Body of pancreas (tissue), 4 donors: Measurements from ENCODE around the gene WNT3. TPM values are rescaled to one million over a fixed set of nuclear protein-coding genes. Genes with fewer than 3 reads are reported as not detected.

ENCODE experiments used
- ATAC-seq: fragments of 150-250 bp; one replicate; pipeline ENCODE4 v1.9.1; 2016
- DNase-seq, 4 donors: peaks; one replicate each; pipeline ENCODE4 v3.0.0-alpha.2; 2019
- H3K27ac ChIP-seq, 4 donors: fragments of 200-600 bp; sonication (generic); 1 replicate in 3 of 4; 2 replicates in 1 of 4; pipeline versions ENCODE4 v1.5.1 to v1.6.1; 2016 to 2019; ENCODE audit warnings: mild to moderate bottlenecking in 1 of 4, mixed read lengths in 1 of 4, moderate library complexity in 1 of 4
- H3K27me3 ChIP-seq, 2 donors: fragments of 200-600 bp; sonication (generic); one replicate each; pipeline ENCODE4 v1.6.0; 2016; ENCODE audit warnings: mild to moderate bottlenecking in 1 of 2
- H3K36me3 ChIP-seq, 2 donors: fragments of 200-600 bp; sonication (generic); replicated peaks in 1 of 2; 2 replicates each; pipeline ENCODE4 v1.5.1; 2016; ENCODE audit warnings: low read depth in 2 of 2; ENCODE audit not compliant: insufficient read depth in 1 of 2
- H3K4me1 ChIP-seq: fragments of 200-600 bp; sonication (generic); one replicate; pipeline ENCODE4 v1.6.0; 2016
- H3K4me3 ChIP-seq, 2 donors: fragments of 200-600 bp; sonication (generic); 1 replicate in 1 of 2; 2 replicates in 1 of 2; pipeline ENCODE4 v1.5.1; 2016 to 2019
- H3K9me3 ChIP-seq, 3 donors: fragments of 200-600 bp; sonication (generic); 1 replicate in 2 of 3; 2 replicates in 1 of 3; pipeline ENCODE4 v1.5.1; 2016
- POLR2A ChIP-seq, 3 donors: fragments of 450-650 bp; IDR thresholded peaks; one replicate each; pipeline ENCODE4 v1.6.1; 2016; ENCODE audit warnings: antibody characterized with exemption in 3 of 3, mild to moderate bottlenecking in 2 of 3
- WGBS, 2 donors: methylation state at CpG; one replicate each; pipeline ENCODE4 v1.1.5; 2017; 5-methylcytosine and 5-hydroxymethylcytosine counted together
- intact Hi-C: fragments of 100-400 bp; cut with DNase I; formaldehyde crosslinking; loops from one replicate; pipeline ENCODE4 v1.15.1; 2023
- total RNA-seq, 2 donors: library from RNA; depleted of rRNA; stranded (reverse); fragments of >200 nt; gene quantifications; one replicate each; pipeline ENCODE4 v1.1.0, GENCODE V29; 2016
- TF ChIP-seq, protein P1 (sequence below), 7 experiments: fragments of 450-650 bp in 4 of 7; fragments of 200-600 bp in 3 of 7; sonication (generic) in 3 of 7; IDR thresholded peaks; one replicate each; pipeline ENCODE4 v1.5.1; 2016 to 2019; ENCODE audit warnings: antibody characterized with exemption in 7 of 7

WNT3 gene
- total RNA-seq, 2 donors from 2014 or later, result 0.26 to 1.6 TPM

DNA sequence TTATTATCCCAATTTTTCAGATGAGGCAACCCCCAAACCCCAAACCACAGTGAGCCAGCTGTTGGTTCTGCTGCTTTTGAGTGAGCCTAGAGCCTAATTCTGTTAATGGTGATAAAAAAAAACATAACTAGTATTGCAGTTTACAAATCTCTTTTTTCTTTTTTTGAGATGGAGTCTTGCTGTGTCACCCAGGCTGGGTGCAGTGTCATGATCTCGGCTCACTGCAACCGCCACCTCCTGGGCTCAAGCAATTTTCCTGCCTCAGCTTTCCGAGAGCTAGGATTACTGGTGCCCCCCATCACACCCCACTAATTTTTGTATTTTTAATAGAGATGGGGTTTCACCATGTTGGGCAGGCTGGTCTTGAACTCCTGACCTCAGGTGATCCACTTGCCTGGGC is 36.0 kb upstream of the WNT3 start:
- WGBS, 2 donors, result 93 to 96% methylated on average over 3 of the region's 3 CpGs
- ATAC-seq, result no peak
- Histone ChIP-seq H3K36me3 (no peaks in the 10 kb centered on the region), H3K9me3 (no peaks in the 10 kb centered on the region), H3K27ac (no peak overlapping the region), H3K4me1 (peaks cover 12% of the 10 kb centered on the region), H3K4me3 (no peak overlapping the region), H3K27me3 (no peaks in the 10 kb centered on the region)
- TF ChIP-seq, protein P1, sequence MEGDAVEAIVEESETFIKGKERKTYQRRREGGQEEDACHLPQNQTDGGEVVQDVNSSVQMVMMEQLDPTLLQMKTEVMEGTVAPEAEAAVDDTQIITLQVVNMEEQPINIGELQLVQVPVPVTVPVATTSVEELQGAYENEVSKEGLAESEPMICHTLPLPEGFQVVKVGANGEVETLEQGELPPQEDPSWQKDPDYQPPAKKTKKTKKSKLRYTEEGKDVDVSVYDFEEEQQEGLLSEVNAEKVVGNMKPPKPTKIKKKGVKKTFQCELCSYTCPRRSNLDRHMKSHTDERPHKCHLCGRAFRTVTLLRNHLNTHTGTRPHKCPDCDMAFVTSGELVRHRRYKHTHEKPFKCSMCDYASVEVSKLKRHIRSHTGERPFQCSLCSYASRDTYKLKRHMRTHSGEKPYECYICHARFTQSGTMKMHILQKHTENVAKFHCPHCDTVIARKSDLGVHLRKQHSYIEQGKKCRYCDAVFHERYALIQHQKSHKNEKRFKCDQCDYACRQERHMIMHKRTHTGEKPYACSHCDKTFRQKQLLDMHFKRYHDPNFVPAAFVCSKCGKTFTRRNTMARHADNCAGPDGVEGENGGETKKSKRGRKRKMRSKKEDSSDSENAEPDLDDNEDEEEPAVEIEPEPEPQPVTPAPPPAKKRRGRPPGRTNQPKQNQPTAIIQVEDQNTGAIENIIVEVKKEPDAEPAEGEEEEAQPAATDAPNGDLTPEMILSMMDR (IDR thresholded peaks at IDR 0.05), result no peak
- no peak for TF ChIP-seq POLR2A (IDR thresholded peaks at IDR 0.05)
- no peak for DNase-seq
- intact Hi-C loops, result no loop called here

DNA sequence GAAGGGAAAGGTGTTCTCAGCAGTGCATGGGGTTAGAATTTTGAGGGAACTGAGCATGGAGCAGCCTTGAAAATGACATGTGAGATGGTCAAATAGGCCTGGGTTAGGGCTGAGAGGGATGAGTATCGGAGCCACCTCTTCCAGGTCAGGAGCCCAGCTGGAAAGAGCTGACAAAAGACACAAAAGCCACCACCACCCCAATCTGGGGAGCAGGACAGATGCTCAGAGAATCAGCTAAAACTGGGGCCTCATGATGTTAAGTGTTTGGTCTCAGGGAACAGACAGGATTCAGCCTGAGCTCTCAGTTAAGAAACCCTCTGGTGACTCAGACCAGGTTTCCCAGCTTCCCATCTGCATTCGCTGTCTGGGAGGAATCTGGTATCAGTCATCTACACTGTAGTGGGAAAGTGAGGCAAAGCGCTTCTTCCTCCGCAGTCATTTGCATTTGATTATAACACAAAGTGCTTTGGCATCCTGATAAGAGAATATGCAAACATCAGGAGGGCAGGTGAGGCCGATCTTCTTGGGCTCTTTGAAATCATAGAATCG is 35.5 kb upstream of the WNT3 start:
- no peak overlapping the region for H3K4me3 ChIP-seq
- H3K36me3 ChIP-seq, result no peaks in the 10 kb centered on the region
- intact Hi-C loops, result no loop called here
- no peak overlapping the region for H3K27ac ChIP-seq
- TF ChIP-seq POLR2A (IDR thresholded peaks at IDR 0.05), result no peak
- TF ChIP-seq, protein P1 (IDR thresholded peaks at IDR 0.05), result no peak
- 70 to 76% methylated on average over 6 of the region's 6 CpGs for WGBS, 2 donors
- no peaks in the 10 kb centered on the region for H3K27me3 ChIP-seq
- ATAC-seq (no peak), DNase-seq (no peak)
- H3K9me3 ChIP-seq, result no peaks in the 10 kb centered on the region
- H3K4me1 ChIP-seq, result peaks cover 12% of the 10 kb centered on the region

DNA sequence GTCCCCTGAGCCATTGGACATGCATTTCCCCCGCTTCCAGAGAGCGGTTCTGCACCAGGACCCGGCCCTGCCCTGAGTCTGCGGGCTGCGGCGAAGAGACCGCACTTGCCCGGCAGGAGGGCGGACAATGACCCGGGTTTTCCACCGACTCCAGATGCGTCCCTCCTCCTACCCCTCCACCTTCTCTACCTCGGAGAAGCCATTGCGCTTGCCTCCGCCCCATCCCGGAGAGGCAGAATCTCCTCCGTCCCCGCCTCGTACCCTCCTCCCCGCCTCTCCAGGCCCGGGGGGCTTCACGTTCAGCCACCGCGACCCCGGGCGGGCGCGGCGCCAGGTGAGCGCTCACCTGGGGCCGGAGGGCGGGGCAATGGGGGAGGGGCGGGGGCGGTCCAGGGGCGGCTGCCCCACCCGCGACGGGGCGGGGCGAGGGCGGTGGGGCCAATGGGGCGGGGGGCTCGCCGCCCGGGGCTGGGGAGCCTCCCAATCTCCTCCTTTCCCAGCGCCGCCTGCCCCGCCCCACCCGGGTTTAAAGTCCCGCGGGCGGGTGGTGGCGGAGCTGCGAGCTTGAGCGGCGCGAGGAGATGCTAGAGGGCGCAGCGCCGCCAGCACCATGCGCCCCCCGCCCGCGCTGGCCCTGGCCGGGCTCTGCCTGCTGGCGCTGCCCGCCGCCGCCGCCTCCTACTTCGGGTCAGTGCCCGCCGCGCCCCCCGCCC is 32.7 kb upstream of the WNT3 start, which contains the start of gene WNT9B:
Gene WNT9B (plus strand): TSS at position 555 of the 713 bp plus-strand sequence. CDS start 56 bp downstream, at position 611.
- intact Hi-C loops, result no loop called here
- no peak within 1 kb of the TSS for H3K27ac ChIP-seq
- no peaks in the 10 kb centered on the region for H3K9me3 ChIP-seq
- peaks cover 12% of the 10 kb centered on the region for H3K4me1 ChIP-seq
- TF ChIP-seq, protein P1 (IDR thresholded peaks at IDR 0.05), result peak in 1 of 7 experiments; percentile 19
- no peak for TF ChIP-seq POLR2A (IDR thresholded peaks at IDR 0.05)
- no peaks in the 10 kb centered on the region for H3K36me3 ChIP-seq
- peak within 1 kb of the TSS; percentile 15 to 44 for H3K4me3 ChIP-seq
- 2 to 10% methylated on average over 19 to 59 of the region's 75 CpGs for WGBS, 2 donors
- DNase-seq (peak; percentile 55 to 80 (median 66)), ATAC-seq (peak; percentile 51)
- no peaks in the 10 kb centered on the region for H3K27me3 ChIP-seq

DNA sequence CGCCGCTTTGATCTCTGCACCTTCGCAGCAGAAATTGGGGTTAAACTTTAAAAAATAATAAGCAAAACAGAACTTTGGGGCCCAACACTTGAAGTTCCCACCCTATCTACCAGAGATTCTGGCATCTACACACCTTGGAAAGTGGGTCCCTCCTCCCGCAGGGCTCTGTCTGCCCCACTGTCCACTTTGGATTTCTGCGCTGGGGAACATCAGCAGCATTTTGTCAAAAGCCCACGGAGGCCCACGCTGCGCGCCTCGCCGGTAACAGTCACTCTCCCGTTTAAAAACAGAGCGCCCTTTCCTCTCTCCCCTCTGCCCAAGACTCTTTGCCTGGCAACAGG is 32.2 kb upstream of the WNT3 start:
- H3K9me3 ChIP-seq, result no peaks in the 10 kb centered on the region
- DNase-seq, result no peak
- no peaks in the 10 kb centered on the region for H3K36me3 ChIP-seq
- 48 to 65% methylated on average over 13 of the region's 13 CpGs for WGBS, 2 donors
- TF ChIP-seq, protein P1 (IDR thresholded peaks at IDR 0.05), result no peak
- no peak for TF ChIP-seq POLR2A (IDR thresholded peaks at IDR 0.05)
- no peak for ATAC-seq
- no peaks in the 10 kb centered on the region for H3K27me3 ChIP-seq
- H3K27ac ChIP-seq, result no peak overlapping the region
- intact Hi-C loops, result no loop called here
- H3K4me3 ChIP-seq, result no peak overlapping the region
- peaks cover 12% of the 10 kb centered on the region for H3K4me1 ChIP-seq
